H9 (cell line): ENCODE data around the gene KCNQ2. TPM values are rescaled to one million over a fixed set of nuclear protein-coding genes. Genes with fewer than 3 reads are reported as not detected.

Experiments
- DNase-seq: peaks from one replicate; pipeline ENCODE4 v3.0.0-alpha.2; 2017
- H2AFZ ChIP-seq: one replicate; pipeline ENCODE4 v1.6.1; 2013; ENCODE audit warnings: mild to moderate bottlenecking, low read length, control low read depth, moderate library complexity
- H2AK5ac ChIP-seq: 2 replicates; pipeline ENCODE4 v1.6.1; 2013; ENCODE audit warnings: low read length, control low read depth, mixed read lengths; ENCODE audit not compliant: insufficient read length
- H2BK120ac ChIP-seq: one replicate; pipeline ENCODE4 v1.6.1; 2013; ENCODE audit warnings: low read depth, mild to moderate bottlenecking, low read length, control low read depth, inconsistent platforms; ENCODE audit not compliant: poor library complexity, severe bottlenecking
- H2BK12ac ChIP-seq: 2 replicates; pipeline ENCODE4 v1.6.1; 2013; ENCODE audit warnings: low read length, control low read depth, mixed read lengths, low read depth; ENCODE audit not compliant: insufficient read length
- H2BK15ac ChIP-seq: 2 replicates; pipeline ENCODE4 v1.6.1; 2013; ENCODE audit warnings: low read depth, low read length, control low read depth
- H2BK20ac ChIP-seq: one replicate; pipeline ENCODE4 v1.6.1; 2013; ENCODE audit warnings: low read depth, mild to moderate bottlenecking, low read length, control low read depth, inconsistent platforms; ENCODE audit not compliant: poor library complexity, severe bottlenecking
- H2BK5ac ChIP-seq: 2 replicates; pipeline ENCODE4 v1.6.1; 2013; ENCODE audit warnings: low read length, control low read depth, mixed read lengths; ENCODE audit not compliant: insufficient read length
- H3K14ac ChIP-seq: 2 replicates; pipeline ENCODE4 v1.6.1; 2013; ENCODE audit warnings: low read length, control low read depth; ENCODE audit not compliant: insufficient read depth
- H3K18ac ChIP-seq: 2 replicates; pipeline ENCODE4 v1.6.1; 2013; ENCODE audit warnings: low read depth, mild to moderate bottlenecking, mixed read lengths, low read length, control low read depth; ENCODE audit not compliant: insufficient read length
- H3K23ac ChIP-seq: 2 replicates; pipeline ENCODE4 v1.6.1; 2013; ENCODE audit warnings: low read length, control low read depth, mixed read lengths, low read depth; ENCODE audit not compliant: insufficient read length
- H3K23me2 ChIP-seq: 2 replicates; pipeline ENCODE4 v1.6.1; 2013; ENCODE audit warnings: low read depth, mild to moderate bottlenecking, mixed read lengths, low read length, control low read depth; ENCODE audit not compliant: insufficient read length, poor library complexity, severe bottlenecking
- H3K27ac ChIP-seq: 2 replicates; pipeline ENCODE4 v1.5.1; 2013; ENCODE audit warnings: low read length, control low read depth, mixed read lengths, low read depth; ENCODE audit not compliant: insufficient read length
- H3K27me3 ChIP-seq: 2 replicates; pipeline ENCODE4 v1.6.1; 2013; ENCODE audit warnings: low read length, control low read depth, inconsistent platforms; ENCODE audit not compliant: insufficient read depth
- H3K4ac ChIP-seq: 2 replicates; pipeline ENCODE4 v1.6.1; 2013; ENCODE audit warnings: low read depth, mild to moderate bottlenecking, control low read depth, inconsistent platforms, low read length, moderate library complexity
- H3K4me1 ChIP-seq: 2 replicates; pipeline ENCODE4 v1.6.1; 2013; ENCODE audit warnings: low read length, control low read depth, inconsistent platforms; ENCODE audit not compliant: insufficient read depth
- H3K4me2 ChIP-seq: 2 replicates; pipeline ENCODE4 v1.6.1; 2013; ENCODE audit warnings: low read length, control low read depth, mixed read lengths; ENCODE audit not compliant: insufficient read length, insufficient read depth
- H3K56ac ChIP-seq: 2 replicates; pipeline ENCODE4 v1.6.1; 2013; ENCODE audit warnings: low read depth, mild to moderate bottlenecking, mixed read lengths, low read length, control low read depth; ENCODE audit not compliant: insufficient read length
- H3K79me1 ChIP-seq: 2 replicates; pipeline ENCODE4 v1.6.1; 2013; ENCODE audit warnings: low read depth, mild to moderate bottlenecking, moderate library complexity, low read length, control low read depth, inconsistent platforms; ENCODE audit not compliant: insufficient read depth, poor library complexity, severe bottlenecking
- H3K79me2 ChIP-seq: 2 replicates; pipeline ENCODE4 v1.6.1; 2013; ENCODE audit warnings: low read length, control low read depth, inconsistent platforms; ENCODE audit not compliant: insufficient read depth
- H3K9ac ChIP-seq: 2 replicates; pipeline ENCODE4 v1.6.1; 2013; ENCODE audit warnings: low read length, control low read depth, mixed read lengths; ENCODE audit not compliant: insufficient read length; ENCODE audit errors: extremely low read depth
- H3K9me3 ChIP-seq: one replicate; pipeline ENCODE4 v1.6.1; 2013; ENCODE audit warnings: low read depth, low read length, inconsistent platforms; ENCODE audit not compliant: control insufficient read depth
- H3T11ph ChIP-seq: one replicate; pipeline ENCODE4 v1.6.1; 2013; ENCODE audit warnings: mild to moderate bottlenecking, low read length, control low read depth, inconsistent platforms
- H4K20me1 ChIP-seq: one replicate; pipeline ENCODE4 v1.6.1; 2013; ENCODE audit not compliant: control insufficient read depth, insufficient read length, insufficient read depth
- H4K5ac ChIP-seq: 2 replicates; pipeline ENCODE4 v1.6.1; 2013; ENCODE audit warnings: low read depth, mild to moderate bottlenecking, mixed read lengths, low read length, control low read depth; ENCODE audit not compliant: insufficient read length
- H4K8ac ChIP-seq: replicated peaks from 2 replicates; pipeline ENCODE4 v1.6.1; 2013; ENCODE audit warnings: low read length, control low read depth, mixed read lengths, low read depth; ENCODE audit not compliant: insufficient read length
- H4K91ac ChIP-seq: 2 replicates; pipeline ENCODE4 v1.6.1; 2013; ENCODE audit warnings: low read depth, mild to moderate bottlenecking, moderate library complexity, mixed read lengths, low read length, control low read depth; ENCODE audit not compliant: insufficient read length
- H3K27ac Mint-ChIP-seq, 3 experiments: 2 replicates in 2 of 3; 3 replicates in 1 of 3; pipeline ENCODE4 v1.8.0; 2020 to 2021; ENCODE audit warnings: mixed read lengths in 3 of 3, mild to moderate bottlenecking in 1 of 3, moderate library complexity in 1 of 3
- H3K27me3 Mint-ChIP-seq: 2 replicates; pipeline ENCODE4 v1.8.0; 2021; ENCODE audit warnings: low read depth, mild to moderate bottlenecking, moderate library complexity, mixed read lengths
- H3K36me3 Mint-ChIP-seq, 3 experiments: 2 replicates in 2 of 3; 3 replicates in 1 of 3; pipeline ENCODE4 v1.8.0; 2020 to 2021; ENCODE audit warnings: low read depth in 3 of 3, mixed read lengths in 3 of 3; ENCODE audit not compliant: insufficient read depth in 1 of 3
- H3K4me1 Mint-ChIP-seq, 2 experiments: 2 replicates each; pipeline ENCODE4 v1.8.0; 2020; ENCODE audit warnings: mixed read lengths in 2 of 2
- H3K4me3 Mint-ChIP-seq, 2 experiments: 2 replicates in 1 of 2; 3 replicates in 1 of 2; pipeline ENCODE4 v1.8.0; 2020 to 2021; ENCODE audit warnings: mild to moderate bottlenecking in 2 of 2, mixed read lengths in 2 of 2, moderate library complexity in 1 of 2
- H3K9me3 Mint-ChIP-seq, 2 experiments: 2 replicates in 1 of 2; 3 replicates in 1 of 2; pipeline ENCODE4 v1.8.0; 2020; ENCODE audit warnings: mild to moderate bottlenecking in 2 of 2, mixed read lengths in 2 of 2, moderate library complexity in 1 of 2
- CTCF ChIP-seq: fragments of 200-600 bp; sonication (generic); conservative IDR thresholded peaks from 3 replicates; pipeline ENCODE4 v1.8.0; 2021; ENCODE audit warnings: antibody characterized with exemption, mild to moderate bottlenecking
- WGBS: extraction: QIAGEN DNeasy Blood & Tissue Kit; methylation state at CpG from one replicate; pipeline ENCODE4 v1.1.7; 2013; ENCODE audit warnings: missing lambda C conversion rate, low lambda C conversion rate, mixed read lengths; ENCODE audit not compliant: insufficient read length; ENCODE audit errors: extremely low coverage; 5-methylcytosine and 5-hydroxymethylcytosine counted together
- total RNA-seq: library from RNA; stranded (reverse); gene quantifications from 2 replicates; pipeline ENCODE4 v1.2.1, GENCODE V29; 2021

The KCNQ2 gene
- total RNA-seq, 1 experiment from 2014 or later, result 69.2 TPM

GRCh38 chr20:63484651-63485403 lies 12.4 kb upstream of the KCNQ2 start:
- H3K36me3 Mint-ChIP-seq, result peaks cover 0 to 4% (median 2%) of the 10 kb centered on the region in 3 experiments; a peak in 4 of 7 replicates
- Histone ChIP-seq H2AK5ac (no peak overlapping the region), H3K4me1 (no peaks in the 10 kb centered on the region), H2BK15ac (no peak overlapping the region), H3K27ac (no peak overlapping the region), H4K91ac (no peak overlapping the region), H3K23me2 (no peaks in the 10 kb centered on the region), H2BK5ac (no peak overlapping the region), H3K23ac (no peak overlapping the region), H3K18ac (no peak overlapping the region), H3K4ac (no peak overlapping the region), H3K4me2 (no peak overlapping the region), H4K5ac (no peak overlapping the region), H2BK20ac (no peak overlapping the region), H3K9ac (no peak overlapping the region), H3K14ac (no peak overlapping the region), H2BK12ac (no peak overlapping the region), H2AFZ (no peak overlapping the region), H3T11ph (no peak overlapping the region), H3K9me3 (no peaks in the 10 kb centered on the region), H3K27me3 (no peaks in the 10 kb centered on the region; the same call in 1 of the 2 replicates), H4K20me1 (no peaks in the 10 kb centered on the region), H4K8ac (no peak overlapping the region), H2BK120ac (no peak overlapping the region), H3K79me1 (no peaks in the 10 kb centered on the region), H3K56ac (no peak overlapping the region), H3K79me2 (no peaks in the 10 kb centered on the region)
- no peak for DNase-seq
- peaks cover 12 to 28% of the 10 kb centered on the region in 2 experiments for H3K4me1 Mint-ChIP-seq
- TF ChIP-seq CTCF, result no peak
- peaks cover 2 to 3% of the 10 kb centered on the region in 2 experiments; a peak in 3 of 5 replicates for H3K9me3 Mint-ChIP-seq
- WGBS, result no CpG with 5 or more reads among the region's 18 CpGs
- no peak overlapping the region for H3K4me3 Mint-ChIP-seq
- peaks cover 37% of the 10 kb centered on the region for H3K27me3 Mint-ChIP-seq
- H3K27ac Mint-ChIP-seq, result no peak overlapping the region
